Immature natural killer cell (primary cell): ENCODE data around the gene CDH13. TPM values are rescaled to one million over a fixed set of nuclear protein-coding genes. Genes with fewer than 3 reads are reported as not detected.

Experiments used
- DNase-seq, 3 donors: peaks; one replicate each; pipeline ENCODE4 v3.0.0; 2022; ENCODE audit warnings: mixed read lengths in 1 of 3
- H3K27ac Mint-ChIP-seq, 6 donors: one replicate each; pipeline ENCODE4 v1.8.0; 2020; ENCODE audit warnings: mixed read lengths in 6 of 6, mild to moderate bottlenecking in 5 of 6, inconsistent platforms in 4 of 6, moderate library complexity in 3 of 6
- H3K27me3 Mint-ChIP-seq, 3 donors: one replicate each; pipeline ENCODE4 v1.8.0; 2020 to 2021; ENCODE audit warnings: low read depth in 3 of 3, mild to moderate bottlenecking in 3 of 3, mixed read lengths in 3 of 3, moderate library complexity in 3 of 3, inconsistent platforms in 1 of 3
- H3K36me3 Mint-ChIP-seq, 3 donors: one replicate each; pipeline ENCODE4 v1.8.0; 2020; ENCODE audit warnings: mixed read lengths in 3 of 3, inconsistent platforms in 2 of 3, mild to moderate bottlenecking in 2 of 3
- H3K4me1 Mint-ChIP-seq, 2 donors: one replicate each; pipeline ENCODE4 v1.8.0; 2020; ENCODE audit warnings: inconsistent platforms in 2 of 2, mild to moderate bottlenecking in 2 of 2, mixed read lengths in 2 of 2, moderate library complexity in 1 of 2
- H3K4me3 Mint-ChIP-seq, 5 donors: one replicate each; pipeline ENCODE4 v1.8.0; 2020; ENCODE audit warnings: mild to moderate bottlenecking in 5 of 5, mixed read lengths in 5 of 5, inconsistent platforms in 3 of 5, moderate library complexity in 3 of 5
- H3K9me3 Mint-ChIP-seq, 6 donors: one replicate each; pipeline ENCODE4 v1.8.0; 2020; ENCODE audit warnings: mild to moderate bottlenecking in 6 of 6, mixed read lengths in 6 of 6, inconsistent platforms in 4 of 6, moderate library complexity in 3 of 6
- polyA plus RNA-seq, 3 donors: library from polyadenylated mRNA; unstranded; fragments of 300-500 nt; fragmentation: Illumina TruSeq; gene quantifications; one replicate each; pipeline ENCODE4 v1.2.3, GENCODE V29; 2021

The CDH13 gene
- polyA plus RNA-seq, 3 donors from 2014 or later = not detected

GRCh38 chr16:83554096-83554495, 927.3 kb downstream of the CDH13 start:
- no peak overlapping the region for H3K4me3 Mint-ChIP-seq
- no peaks in the 10 kb centered on the region for H3K4me1 Mint-ChIP-seq
- H3K9me3 Mint-ChIP-seq = peaks cover 0 to 2% (median 0%) of the 10 kb centered on the region in 6 donors
- H3K27ac Mint-ChIP-seq = no peak overlapping the region
- DNase-seq = no peak
- no peaks in the 10 kb centered on the region for H3K36me3 Mint-ChIP-seq
- H3K27me3 Mint-ChIP-seq = peaks cover 0 to 3% (median 0%) of the 10 kb centered on the region in 3 donors

DNA sequence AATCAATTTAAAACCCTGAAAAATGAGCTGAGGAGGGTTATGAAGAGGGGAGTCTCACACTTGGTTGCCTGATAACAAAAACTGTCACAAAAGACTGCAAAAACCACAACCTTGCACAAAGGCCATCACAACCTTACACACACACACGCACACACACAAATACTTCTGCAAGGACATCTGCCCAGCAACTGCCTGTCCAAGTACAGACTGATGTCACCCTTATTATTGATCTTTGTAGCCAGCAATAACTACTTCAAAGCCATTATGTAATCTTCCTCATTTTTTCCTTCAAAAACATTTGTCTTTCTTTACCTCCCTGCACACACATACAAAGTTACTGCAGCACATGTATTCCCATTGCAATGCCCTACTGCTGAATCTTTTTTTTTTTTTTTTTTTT, 927.8 kb downstream of the CDH13 start:
- Mint-ChIP-seq H3K4me3 (no peak overlapping the region), H3K27ac (no peak overlapping the region), H3K27me3 (peaks cover 0 to 3% (median 0%) of the 10 kb centered on the region in 3 donors), H3K9me3 (peaks cover 0 to 2% (median 0%) of the 10 kb centered on the region in 6 donors), H3K4me1 (no peaks in the 10 kb centered on the region), H3K36me3 (no peaks in the 10 kb centered on the region)
- DNase-seq = no peak

GRCh38 chr16:83561876-83562275, 935.1 kb downstream of the CDH13 start:
- peaks cover 0 to 2% (median 1%) of the 10 kb centered on the region in 3 donors for H3K27me3 Mint-ChIP-seq
- H3K4me1 Mint-ChIP-seq = no peaks in the 10 kb centered on the region
- no peak overlapping the region for H3K27ac Mint-ChIP-seq
- no peaks in the 10 kb centered on the region for H3K9me3 Mint-ChIP-seq
- no peaks in the 10 kb centered on the region for H3K36me3 Mint-ChIP-seq
- no peak for DNase-seq
- no peak overlapping the region for H3K4me3 Mint-ChIP-seq

GRCh38 chr16:83568345-83568744, 941.6 kb downstream of the CDH13 start:
- Mint-ChIP-seq H3K4me3 (no peak overlapping the region), H3K4me1 (no peaks in the 10 kb centered on the region), H3K27me3 (peaks cover 0 to 7% (median 4%) of the 10 kb centered on the region in 3 donors), H3K9me3 (peaks cover 0 to 2% (median 0%) of the 10 kb centered on the region in 6 donors), H3K36me3 (no peaks in the 10 kb centered on the region), H3K27ac (no peak overlapping the region)
- no peak for DNase-seq

DNA sequence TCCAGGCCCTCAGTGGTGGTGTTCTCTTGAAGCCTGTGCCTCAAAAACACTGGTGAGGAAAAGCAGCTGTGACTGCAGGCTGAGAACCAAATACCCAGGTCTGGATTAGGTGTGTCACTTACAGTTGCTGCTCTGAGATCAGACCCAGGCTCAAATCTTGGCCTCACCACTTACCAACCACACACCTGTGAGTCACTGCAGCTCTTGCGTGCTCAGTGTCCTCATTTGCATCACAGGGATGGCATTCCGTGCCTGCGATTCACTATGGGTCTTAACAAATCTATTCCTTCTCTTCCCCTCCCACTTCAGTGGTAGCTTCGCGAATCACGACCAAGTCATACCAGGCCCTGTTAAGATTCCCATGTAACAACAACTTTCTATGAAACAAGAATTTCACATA, 947.6 kb downstream of the CDH13 start:
- no peak overlapping the region for H3K27ac Mint-ChIP-seq
- H3K4me3 Mint-ChIP-seq = no peak overlapping the region
- no peak for DNase-seq
- H3K36me3 Mint-ChIP-seq = no peaks in the 10 kb centered on the region
- H3K4me1 Mint-ChIP-seq = no peaks in the 10 kb centered on the region
- no peaks in the 10 kb centered on the region for H3K9me3 Mint-ChIP-seq
- H3K27me3 Mint-ChIP-seq = peaks cover 0 to 12% (median 1%) of the 10 kb centered on the region in 3 donors

- Mint-ChIP-seq H3K4me1 (no peaks in the 10 kb centered on the region), H3K27ac (no peak overlapping the region), H3K27me3 (peaks cover 0 to 11% (median 4%) of the 10 kb centered on the region in 3 donors), H3K36me3 (no peaks in the 10 kb centered on the region), H3K9me3 (no peaks in the 10 kb centered on the region), H3K4me3 (no peak overlapping the region)
- no peak for DNase-seq
These were observed 950.4 kb downstream of the CDH13 start for GRCh38 chr16:83577078-83577745.

DNA sequence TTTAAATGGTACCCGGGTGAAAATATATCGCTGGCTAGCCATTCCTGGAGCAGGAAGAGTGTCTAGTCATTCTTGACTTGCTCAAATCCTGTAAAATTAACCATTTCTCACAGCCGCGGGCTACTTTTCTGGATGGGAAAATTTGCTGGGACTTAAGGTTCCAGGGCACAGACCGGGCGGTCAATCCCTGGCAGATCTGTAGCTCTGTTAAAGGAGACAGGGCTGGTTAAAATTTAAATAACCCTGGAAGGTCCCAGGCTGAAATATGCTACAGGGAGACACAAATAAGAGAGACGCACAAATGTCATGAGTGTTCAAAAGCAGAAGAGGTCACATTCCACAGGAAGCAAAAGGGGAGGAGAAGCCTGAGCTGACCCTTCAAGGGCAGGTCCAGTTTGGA, 951.4 kb downstream of the CDH13 start:
- Mint-ChIP-seq H3K9me3 (no peaks in the 10 kb centered on the region), H3K27ac (no peak overlapping the region), H3K4me1 (no peaks in the 10 kb centered on the region), H3K27me3 (peaks cover 0 to 9% (median 4%) of the 10 kb centered on the region in 3 donors), H3K36me3 (no peaks in the 10 kb centered on the region), H3K4me3 (no peak overlapping the region)
- no peak for DNase-seq

DNA sequence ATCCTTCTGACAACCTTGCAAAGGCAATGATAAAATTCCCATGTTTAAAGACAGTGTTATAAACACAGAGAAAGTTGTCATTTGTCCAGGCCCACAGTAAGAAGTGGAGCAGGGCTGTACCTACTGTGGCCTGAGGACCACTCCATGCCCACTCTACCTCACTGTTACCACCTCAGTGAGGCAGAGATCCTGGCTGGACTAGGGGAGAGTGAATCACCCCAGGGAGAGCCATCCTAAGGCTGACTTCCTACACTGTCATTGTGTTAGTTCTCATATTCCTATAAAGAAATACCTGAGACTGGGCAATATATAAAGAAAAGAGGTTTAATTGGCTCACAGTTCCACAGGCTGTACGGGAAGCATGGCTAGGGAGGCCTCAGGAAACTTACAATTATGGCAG, 952.3 kb downstream of the CDH13 start:
- no peaks in the 10 kb centered on the region for H3K9me3 Mint-ChIP-seq
- H3K27ac Mint-ChIP-seq = no peak overlapping the region
- H3K4me3 Mint-ChIP-seq = no peak overlapping the region
- no peaks in the 10 kb centered on the region for H3K4me1 Mint-ChIP-seq
- peaks cover 0 to 8% (median 4%) of the 10 kb centered on the region in 3 donors for H3K27me3 Mint-ChIP-seq
- no peak for DNase-seq
- no peaks in the 10 kb centered on the region for H3K36me3 Mint-ChIP-seq

- H3K36me3 Mint-ChIP-seq = no peaks in the 10 kb centered on the region
- H3K4me1 Mint-ChIP-seq = no peaks in the 10 kb centered on the region
- no peak overlapping the region for H3K4me3 Mint-ChIP-seq
- peaks cover 0 to 8% (median 4%) of the 10 kb centered on the region in 3 donors for H3K27me3 Mint-ChIP-seq
- H3K27ac Mint-ChIP-seq = no peak overlapping the region
- no peaks in the 10 kb centered on the region for H3K9me3 Mint-ChIP-seq
- DNase-seq = no peak
These were observed 952.7 kb downstream of the CDH13 start for GRCh38 chr16:83579436-83579835.

- Mint-ChIP-seq H3K27ac (no peak overlapping the region), H3K9me3 (no peaks in the 10 kb centered on the region), H3K27me3 (peaks cover 0 to 4% (median 4%) of the 10 kb centered on the region in 3 donors), H3K4me1 (no peaks in the 10 kb centered on the region), H3K36me3 (no peaks in the 10 kb centered on the region), H3K4me3 (no peak overlapping the region)
- no peak for DNase-seq
These were observed 954.3 kb downstream of the CDH13 start for GRCh38 chr16:83581082-83581481.

- no peak for DNase-seq
- H3K36me3 Mint-ChIP-seq = no peaks in the 10 kb centered on the region
- H3K27me3 Mint-ChIP-seq = peaks cover 0 to 4% (median 3%) of the 10 kb centered on the region in 3 donors
- no peak overlapping the region for H3K4me3 Mint-ChIP-seq
- H3K27ac Mint-ChIP-seq = no peak overlapping the region
- no peaks in the 10 kb centered on the region for H3K9me3 Mint-ChIP-seq
- no peaks in the 10 kb centered on the region for H3K4me1 Mint-ChIP-seq
These were observed 955.4 kb downstream of the CDH13 start for GRCh38 chr16:83581994-83582747.

- H3K36me3 Mint-ChIP-seq = no peaks in the 10 kb centered on the region
- H3K27me3 Mint-ChIP-seq = peaks cover 0 to 2% (median 0%) of the 10 kb centered on the region in 3 donors
- no peak overlapping the region for H3K4me3 Mint-ChIP-seq
- no peaks in the 10 kb centered on the region for H3K9me3 Mint-ChIP-seq
- H3K27ac Mint-ChIP-seq = no peak overlapping the region
- DNase-seq = no peak
- no peaks in the 10 kb centered on the region for H3K4me1 Mint-ChIP-seq
These were observed 959.3 kb downstream of the CDH13 start for GRCh38 chr16:83586036-83586435.

DNA sequence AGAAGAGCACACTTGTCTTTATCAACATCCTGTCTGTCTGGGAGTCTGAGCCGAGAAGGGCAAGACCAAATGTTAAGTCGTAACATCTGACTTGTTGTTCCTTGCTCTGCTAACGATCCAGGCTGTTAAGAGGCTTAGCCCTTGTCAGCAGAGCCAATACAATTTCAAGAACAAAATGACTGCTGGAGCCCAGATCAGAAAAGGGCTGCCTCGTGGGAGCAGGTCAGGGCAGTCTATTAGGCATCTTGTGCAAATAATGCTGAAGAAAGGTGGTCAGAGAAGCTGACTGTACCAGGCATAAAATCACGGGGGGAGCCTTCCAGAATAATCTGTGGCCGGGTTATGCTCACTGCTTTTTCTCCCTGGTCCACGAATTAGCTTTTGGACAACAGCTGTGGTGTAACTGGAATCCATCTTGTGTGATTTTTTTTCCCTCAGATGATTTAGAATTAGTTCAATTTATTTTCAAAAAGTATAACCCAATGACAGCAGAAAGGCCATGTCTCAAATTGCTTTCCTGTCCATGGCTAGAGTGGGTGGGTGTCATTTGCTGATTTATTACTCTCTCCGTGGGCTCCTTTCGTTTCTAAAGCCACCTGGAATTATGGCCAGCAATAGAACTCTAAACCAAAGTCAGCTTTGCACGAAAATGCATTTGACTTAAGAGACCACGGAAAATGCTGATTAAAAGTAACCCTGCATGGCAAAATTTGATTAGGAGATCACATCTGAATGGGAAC, 959.9 kb downstream of the CDH13 start:
- Mint-ChIP-seq H3K4me3 (no peak overlapping the region), H3K9me3 (no peaks in the 10 kb centered on the region), H3K4me1 (no peaks in the 10 kb centered on the region), H3K36me3 (no peaks in the 10 kb centered on the region), H3K27me3 (peaks cover 0 to 2% (median 2%) of the 10 kb centered on the region in 3 donors), H3K27ac (no peak overlapping the region)
- no peak for DNase-seq

- Mint-ChIP-seq H3K36me3 (no peaks in the 10 kb centered on the region), H3K27me3 (peaks cover 0 to 4% (median 2%) of the 10 kb centered on the region in 3 donors), H3K4me3 (no peak overlapping the region), H3K27ac (no peak overlapping the region), H3K9me3 (no peaks in the 10 kb centered on the region), H3K4me1 (no peaks in the 10 kb centered on the region)
- DNase-seq = no peak
These were observed 960.4 kb downstream of the CDH13 start for GRCh38 chr16:83587201-83587600.
